Measurements from ENCODE around the gene PPP1R14C.

- TF ChIP-seq ZNF274 (IDR thresholded peaks at IDR 0.05; ENCODE audit: low read depth, low read length) (no peak), YY1 (IDR thresholded peaks at IDR 0.05; ENCODE audit: insufficient read depth, insufficient read length) (no peak), SUZ12 (IDR thresholded peaks at IDR 0.05; ENCODE audit: extremely low read depth, insufficient read depth, insufficient read length) (no peak)
Measured at GRCh38 chr6:150271172-150271500, 128.3 kb downstream of the PPP1R14C start.
